ENCODE measurements around the gene PDE2A. TPM values are rescaled to one million over a fixed set of nuclear protein-coding genes. Genes with fewer than 3 reads are reported as not detected.

The PDE2A gene
- total RNA-seq, 1 donor from 2014 or later, result 4.0 TPM

DNA sequence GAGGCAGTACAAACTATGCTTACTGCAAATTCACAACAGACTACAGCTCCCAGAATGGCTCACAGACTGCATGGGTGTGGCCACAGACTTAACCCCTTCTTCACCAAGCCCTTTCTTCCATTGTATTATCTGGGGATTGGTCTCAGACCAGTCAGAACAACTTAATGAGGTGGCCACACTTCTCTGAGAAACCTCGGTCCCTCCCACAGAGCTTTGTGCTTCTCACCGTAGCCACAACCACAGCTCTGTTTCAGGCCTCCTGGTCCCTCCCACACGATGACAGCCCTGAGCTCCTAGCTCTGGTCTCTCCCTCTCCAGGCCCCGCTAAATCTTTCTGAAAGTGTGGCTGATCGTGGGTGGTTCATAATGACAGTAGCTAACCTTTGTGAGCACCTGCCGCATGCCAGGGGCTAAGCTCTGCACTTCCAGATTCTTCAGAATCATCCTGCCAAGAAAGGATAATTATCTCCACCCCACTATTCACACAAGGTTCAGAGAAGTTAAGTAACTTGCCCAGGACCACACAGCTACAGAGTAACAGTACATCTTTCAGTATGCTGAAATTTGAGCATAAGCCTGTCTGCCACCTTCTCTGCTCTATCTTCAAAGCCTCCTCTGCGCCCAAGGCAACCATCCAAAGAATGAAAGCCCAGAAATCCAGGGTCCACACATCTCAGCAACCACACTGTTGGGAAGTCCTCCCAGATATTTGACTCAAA lies 5.4 kb downstream of the PDE2A start:
- DNase-seq (ENCODE audit: low spot score, unreplicated experiment), result no peak
- H3K4me1 Mint-ChIP-seq (ENCODE audit: low read depth), result no peaks in the 10 kb centered on the region
- no peak overlapping the region for H3K27ac Mint-ChIP-seq
- TF ChIP-seq, protein P1, sequence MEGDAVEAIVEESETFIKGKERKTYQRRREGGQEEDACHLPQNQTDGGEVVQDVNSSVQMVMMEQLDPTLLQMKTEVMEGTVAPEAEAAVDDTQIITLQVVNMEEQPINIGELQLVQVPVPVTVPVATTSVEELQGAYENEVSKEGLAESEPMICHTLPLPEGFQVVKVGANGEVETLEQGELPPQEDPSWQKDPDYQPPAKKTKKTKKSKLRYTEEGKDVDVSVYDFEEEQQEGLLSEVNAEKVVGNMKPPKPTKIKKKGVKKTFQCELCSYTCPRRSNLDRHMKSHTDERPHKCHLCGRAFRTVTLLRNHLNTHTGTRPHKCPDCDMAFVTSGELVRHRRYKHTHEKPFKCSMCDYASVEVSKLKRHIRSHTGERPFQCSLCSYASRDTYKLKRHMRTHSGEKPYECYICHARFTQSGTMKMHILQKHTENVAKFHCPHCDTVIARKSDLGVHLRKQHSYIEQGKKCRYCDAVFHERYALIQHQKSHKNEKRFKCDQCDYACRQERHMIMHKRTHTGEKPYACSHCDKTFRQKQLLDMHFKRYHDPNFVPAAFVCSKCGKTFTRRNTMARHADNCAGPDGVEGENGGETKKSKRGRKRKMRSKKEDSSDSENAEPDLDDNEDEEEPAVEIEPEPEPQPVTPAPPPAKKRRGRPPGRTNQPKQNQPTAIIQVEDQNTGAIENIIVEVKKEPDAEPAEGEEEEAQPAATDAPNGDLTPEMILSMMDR (IDR thresholded peaks at IDR 0.05; ENCODE audit: unreplicated experiment), result no peak
- H3K36me3 Mint-ChIP-seq (ENCODE audit: insufficient read depth), result no peaks in the 10 kb centered on the region
- peaks cover 45% of the 10 kb centered on the region for H3K27me3 Mint-ChIP-seq
- H3K4me3 Mint-ChIP-seq (ENCODE audit: low read depth), result no peak overlapping the region
- peaks cover 5% of the 10 kb centered on the region for H3K9me3 Mint-ChIP-seq (ENCODE audit: low read depth)

DNA sequence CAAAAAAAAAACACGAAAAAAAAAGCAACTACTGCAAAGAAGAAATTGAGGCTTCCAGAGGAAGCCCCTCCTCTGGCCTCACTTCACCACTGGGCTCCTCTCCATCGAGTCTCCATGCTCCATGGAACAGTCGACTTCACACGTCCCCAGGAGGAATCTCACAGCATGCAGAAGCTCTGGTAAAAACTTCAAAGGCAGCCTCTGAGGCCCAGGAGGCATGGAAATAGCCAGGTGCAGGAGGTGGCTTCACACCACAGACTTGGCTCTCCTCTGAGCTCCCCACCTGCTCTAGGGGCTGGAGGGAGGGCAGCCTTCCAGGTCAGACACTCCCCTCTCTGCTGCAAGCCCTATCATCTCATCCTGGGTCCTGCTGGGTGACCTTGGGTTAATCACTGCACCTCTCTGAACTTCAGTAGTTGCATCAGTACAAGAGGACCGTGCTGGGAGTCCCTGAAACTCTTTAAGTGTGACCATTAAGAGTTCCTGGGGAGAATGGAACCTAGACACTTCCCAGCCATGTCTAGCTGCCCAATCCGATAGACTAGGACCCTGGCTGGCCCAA lies 8.2 kb downstream of the PDE2A start:
- TF ChIP-seq, protein P1 (IDR thresholded peaks at IDR 0.05; ENCODE audit: unreplicated experiment), result no peak
- Mint-ChIP-seq H3K27ac (no peak overlapping the region), H3K27me3 (peaks cover 37% of the 10 kb centered on the region), H3K9me3 (ENCODE audit: low read depth) (peaks cover 5% of the 10 kb centered on the region), H3K4me1 (ENCODE audit: low read depth) (no peaks in the 10 kb centered on the region), H3K36me3 (ENCODE audit: insufficient read depth) (no peaks in the 10 kb centered on the region), H3K4me3 (ENCODE audit: low read depth) (no peak overlapping the region)
- no peak for DNase-seq (ENCODE audit: low spot score, unreplicated experiment)

DNA sequence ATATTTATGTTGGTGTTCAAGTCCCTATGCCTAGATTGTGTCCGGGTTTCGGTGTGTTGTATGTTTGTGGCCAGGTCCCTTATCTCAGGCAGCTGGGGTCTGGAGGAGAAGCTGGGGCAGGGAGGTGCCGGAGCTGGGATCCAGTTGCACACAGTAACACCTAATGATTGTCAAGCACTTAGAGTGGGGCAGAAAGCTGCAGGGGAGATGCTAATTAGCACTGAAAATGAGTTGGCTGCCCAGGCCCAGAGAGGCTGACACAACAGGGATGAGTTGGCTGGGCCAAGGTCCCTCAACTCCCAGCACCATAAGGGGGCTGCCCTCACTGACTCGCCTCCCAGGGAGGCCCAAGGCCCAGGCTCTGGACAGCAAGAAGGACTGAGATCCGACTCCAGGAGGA lies 12.2 kb downstream of the PDE2A start:
- Mint-ChIP-seq H3K9me3 (ENCODE audit: low read depth) (no peaks in the 10 kb centered on the region), H3K4me3 (ENCODE audit: low read depth) (no peak overlapping the region), H3K36me3 (ENCODE audit: insufficient read depth) (no peaks in the 10 kb centered on the region), H3K27me3 (peaks cover 39% of the 10 kb centered on the region), H3K27ac (no peak overlapping the region), H3K4me1 (ENCODE audit: low read depth) (no peaks in the 10 kb centered on the region)
- no peak for DNase-seq (ENCODE audit: low spot score, unreplicated experiment)
- TF ChIP-seq, protein P1 (IDR thresholded peaks at IDR 0.05; ENCODE audit: unreplicated experiment), result no peak

DNA sequence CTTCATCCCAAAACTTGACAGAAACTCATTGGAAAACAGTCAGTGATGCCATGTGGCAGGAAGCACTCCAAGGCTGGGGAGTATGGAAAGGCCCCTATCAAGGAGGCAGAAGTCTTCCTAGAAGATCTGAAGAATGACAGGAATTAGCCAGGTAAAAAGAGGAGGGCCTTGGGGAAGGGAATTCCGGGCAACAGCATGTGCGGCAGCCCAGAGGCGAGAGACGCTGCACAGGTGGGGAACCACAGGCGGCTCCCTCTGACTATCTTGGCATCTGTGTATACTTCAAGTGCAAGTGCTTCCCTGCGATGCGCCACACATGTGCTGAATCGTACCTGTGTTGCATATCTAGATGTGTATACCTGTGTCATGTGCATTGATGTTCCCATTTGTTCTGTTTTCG lies 12.7 kb downstream of the PDE2A start:
- Mint-ChIP-seq H3K4me3 (ENCODE audit: low read depth) (no peak overlapping the region), H3K4me1 (ENCODE audit: low read depth) (no peaks in the 10 kb centered on the region)

DNA sequence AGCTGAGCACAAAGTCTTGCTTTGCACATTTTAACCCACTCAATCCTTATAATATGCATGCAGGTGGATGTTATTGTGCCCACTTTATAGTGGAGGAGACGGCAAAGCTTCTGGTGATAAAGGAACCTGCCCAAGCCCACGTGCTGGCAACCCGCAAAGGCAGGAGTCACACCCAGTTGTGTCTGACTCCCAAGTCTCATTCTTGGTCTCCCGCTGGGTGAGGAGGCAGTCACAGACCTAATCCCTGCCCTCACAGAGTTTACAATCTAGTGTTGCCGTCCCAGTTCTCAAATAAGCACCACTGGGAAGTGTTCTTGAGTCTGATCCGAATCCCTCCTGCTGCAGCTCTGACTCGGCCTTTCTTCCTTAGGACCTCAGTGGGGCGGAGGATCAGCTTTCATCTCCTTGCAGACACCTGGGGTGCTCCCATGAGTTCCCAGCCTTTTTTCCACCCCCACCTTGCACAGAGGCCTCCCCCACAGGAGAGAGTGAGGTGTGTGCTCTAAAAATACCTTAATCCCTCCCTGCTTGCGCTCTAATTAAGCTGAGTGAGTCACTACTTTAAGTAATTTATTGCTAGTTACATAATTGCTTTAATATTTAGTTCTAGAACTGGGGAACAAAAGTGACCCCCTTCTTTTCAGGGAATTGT lies 15.1 kb downstream of the PDE2A start:
- no peaks in the 10 kb centered on the region for H3K9me3 Mint-ChIP-seq (ENCODE audit: low read depth)
- TF ChIP-seq, protein P1 (IDR thresholded peaks at IDR 0.05; ENCODE audit: unreplicated experiment), result no peak
- H3K4me1 Mint-ChIP-seq (ENCODE audit: low read depth), result no peaks in the 10 kb centered on the region
- H3K4me3 Mint-ChIP-seq (ENCODE audit: low read depth), result no peak overlapping the region
- no peak overlapping the region for H3K27ac Mint-ChIP-seq
- no peaks in the 10 kb centered on the region for H3K36me3 Mint-ChIP-seq (ENCODE audit: insufficient read depth)
- no peak for DNase-seq (ENCODE audit: low spot score, unreplicated experiment)
- H3K27me3 Mint-ChIP-seq, result peaks cover 37% of the 10 kb centered on the region

More for the DNA sequence above, 12.7 kb downstream of the PDE2A start:
- no peak for DNase-seq (ENCODE audit: low spot score, unreplicated experiment)
- no peak overlapping the region for H3K27ac Mint-ChIP-seq
- H3K27me3 Mint-ChIP-seq, result peaks cover 43% of the 10 kb centered on the region
- no peaks in the 10 kb centered on the region for H3K36me3 Mint-ChIP-seq (ENCODE audit: insufficient read depth)
- H3K9me3 Mint-ChIP-seq (ENCODE audit: low read depth), result no peaks in the 10 kb centered on the region
- TF ChIP-seq, protein P1 (IDR thresholded peaks at IDR 0.05; ENCODE audit: unreplicated experiment), result no peak

Data from progenitor cell of endocrine pancreas (in vitro differentiated cells).